Erythroblast (primary cell): ENCODE data around the gene HNRNPA1L2.

ENCODE experiments used
- GATA1 ChIP-seq: IDR thresholded peaks from 2 replicates; pipeline ENCODE4 v1.6.1; 2011; ENCODE audit warnings: low read depth, mild to moderate bottlenecking, control low read depth, low read length, moderate library complexity
- POLR2A ChIP-seq: IDR thresholded peaks from 2 replicates; pipeline ENCODE4 v1.6.1; 2011; ENCODE audit warnings: mild to moderate bottlenecking, low read length

- TF ChIP-seq POLR2A (peak; percentile 78), GATA1 (no peak)
Observed at GRCh38 chr13:52617070-52618060, 24.9 kb upstream of the HNRNPA1L2 start.
